PC-9 (cell line): ENCODE results near the gene DUS1L.

Experiments used
- EZH2 ChIP-seq: fragments of 200-600 bp; sonication (generic); IDR thresholded peaks from 2 replicates; pipeline ENCODE4 v1.8.0; 2017; ENCODE audit warnings: antibody characterized with exemption, low read depth
- TF ChIP-seq, protein P1 (sequence below): fragments of 200-600 bp; sonication (generic); conservative IDR thresholded peaks from 2 replicates; pipeline ENCODE4 v1.6.1; 2017; ENCODE audit warnings: mixed run types, antibody characterized with exemption, mild to moderate bottlenecking, moderate library complexity

DNA sequence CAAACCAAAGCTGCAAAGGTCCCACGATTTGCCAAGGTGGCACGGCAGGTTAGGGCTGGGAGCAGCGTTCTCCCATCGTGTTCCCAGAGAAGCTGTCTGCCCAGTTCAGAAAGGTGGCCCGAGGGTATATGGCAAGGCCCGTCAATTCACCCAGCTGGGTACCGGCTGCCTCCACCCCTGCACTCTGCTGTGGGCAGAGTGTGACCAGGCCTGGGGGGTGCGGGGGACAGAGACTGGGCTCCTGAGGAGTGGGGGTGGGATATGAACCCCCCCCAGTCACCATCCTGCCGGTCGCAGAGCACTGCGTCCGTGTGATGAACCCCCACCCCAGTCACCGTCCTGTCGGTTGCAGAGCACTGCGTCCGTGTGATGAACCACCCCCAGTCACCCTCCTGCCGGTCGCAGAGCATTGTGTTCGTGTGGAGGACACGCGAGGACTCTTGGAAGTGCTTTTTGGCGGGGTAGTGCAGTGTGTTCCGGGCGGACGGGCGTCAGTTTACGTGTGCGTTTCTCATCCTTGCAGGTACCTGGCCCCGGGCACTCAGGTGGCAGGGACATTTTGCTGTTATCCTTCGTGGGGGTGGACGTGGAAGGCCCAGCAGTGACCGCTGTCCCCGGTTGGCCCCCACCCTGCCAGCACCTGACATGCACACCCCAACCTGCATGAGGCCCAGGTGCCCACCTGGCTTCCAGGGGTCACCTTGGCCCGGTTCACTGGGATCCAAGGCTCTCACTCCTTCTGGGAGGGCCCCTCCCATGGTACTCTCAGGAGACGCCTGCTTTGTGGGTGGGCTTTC lies 35.1 kb upstream of the DUS1L start:
- TF ChIP-seq, protein P1, sequence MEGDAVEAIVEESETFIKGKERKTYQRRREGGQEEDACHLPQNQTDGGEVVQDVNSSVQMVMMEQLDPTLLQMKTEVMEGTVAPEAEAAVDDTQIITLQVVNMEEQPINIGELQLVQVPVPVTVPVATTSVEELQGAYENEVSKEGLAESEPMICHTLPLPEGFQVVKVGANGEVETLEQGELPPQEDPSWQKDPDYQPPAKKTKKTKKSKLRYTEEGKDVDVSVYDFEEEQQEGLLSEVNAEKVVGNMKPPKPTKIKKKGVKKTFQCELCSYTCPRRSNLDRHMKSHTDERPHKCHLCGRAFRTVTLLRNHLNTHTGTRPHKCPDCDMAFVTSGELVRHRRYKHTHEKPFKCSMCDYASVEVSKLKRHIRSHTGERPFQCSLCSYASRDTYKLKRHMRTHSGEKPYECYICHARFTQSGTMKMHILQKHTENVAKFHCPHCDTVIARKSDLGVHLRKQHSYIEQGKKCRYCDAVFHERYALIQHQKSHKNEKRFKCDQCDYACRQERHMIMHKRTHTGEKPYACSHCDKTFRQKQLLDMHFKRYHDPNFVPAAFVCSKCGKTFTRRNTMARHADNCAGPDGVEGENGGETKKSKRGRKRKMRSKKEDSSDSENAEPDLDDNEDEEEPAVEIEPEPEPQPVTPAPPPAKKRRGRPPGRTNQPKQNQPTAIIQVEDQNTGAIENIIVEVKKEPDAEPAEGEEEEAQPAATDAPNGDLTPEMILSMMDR, result no peak
- TF ChIP-seq EZH2, result no peak
